ENCODE measurements around the gene HCFC1.
"Not testable (repeated sequence)": the region's sequence is repeated elsewhere in the genome, so short reads cannot be mapped to it uniquely, and the experiment has no call there.

Gene HCFC1

GRCh38 chrX:154006947-154007346 is 35.3 kb upstream of the HCFC1 start:
- DNase-seq, result no peak

GRCh38 chrX:154004315-154004714 is 32.7 kb upstream of the HCFC1 start:
- DNase-seq, result no peak

- peak; percentile 19 to 43 for DNase-seq
Observed at GRCh38 chrX:154002215-154002719, 30.6 kb upstream of the HCFC1 start.

GRCh38 chrX:154000051-154000450 is 28.4 kb upstream of the HCFC1 start:
- no peak for DNase-seq

- no peak for DNase-seq
Observed at GRCh38 chrX:153999359-154000037, 27.9 kb upstream of the HCFC1 start.

- DNase-seq, result no peak
Observed at GRCh38 chrX:153995504-153995903, 23.9 kb upstream of the HCFC1 start.

- DNase-seq, result not testable (repeated sequence)
Observed at GRCh38 chrX:153994398-153994797, 22.8 kb upstream of the HCFC1 start.

GRCh38 chrX:153993978-153994377 is 22.4 kb upstream of the HCFC1 start:
- DNase-seq, result no peak

GRCh38 chrX:153993079-153993478 is 21.5 kb upstream of the HCFC1 start:
- DNase-seq, result no peak

- no peak for DNase-seq
Observed at GRCh38 chrX:153992180-153992579, 20.6 kb upstream of the HCFC1 start.

GRCh38 chrX:153991013-153991580 is 19.5 kb upstream of the HCFC1 start:
- no peak for DNase-seq

GRCh38 chrX:153989973-153990655 is 18.5 kb upstream of the HCFC1 start:
- no peak for DNase-seq

- DNase-seq, result no peak
Observed at GRCh38 chrX:153988493-153988892, 16.9 kb upstream of the HCFC1 start.

GRCh38 chrX:153984351-153985178 is 12.9 kb upstream of the HCFC1 start:
- DNase-seq, result no peak

- no peak for DNase-seq
Observed at GRCh38 chrX:153983321-153983801, 11.7 kb upstream of the HCFC1 start.

GRCh38 chrX:153981771-153982533 is 10.3 kb upstream of the HCFC1 start:
- no peak for DNase-seq

- no peak for DNase-seq
Observed at GRCh38 chrX:153981231-153981630, 9.6 kb upstream of the HCFC1 start.

- DNase-seq, result not testable (repeated sequence)
Observed at GRCh38 chrX:153980394-153980793, 8.8 kb upstream of the HCFC1 start.

- no peak for DNase-seq
Observed at GRCh38 chrX:153974726-153975286, 3.2 kb upstream of the HCFC1 start.

GRCh38 chrX:153974003-153974725 is 2.5 kb upstream of the HCFC1 start:
- no peak for DNase-seq
